Activated CD4-positive, alpha-beta T cell treated with anti-CD3 and anti-CD28 coated beads, Interleukin-2, amount 10 ng/mL, durations not matched to agents 24 days and 14 days (primary cell): Measurements from ENCODE around the gene BAAT. TPM values are rescaled to one million over a fixed set of nuclear protein-coding genes. Genes with fewer than 3 reads are reported as not detected.

Experiments
- total RNA-seq: library from RNA; stranded (reverse); gene quantifications from 2 replicates; pipeline ENCODE4 v1.2.3, GENCODE V29; 2022

The BAAT gene
- total RNA-seq, 1 donor from 2014 or later = not detected

Other genes starting within 250 kb of the BAAT start
- gene MRPL50, start 13.6 kb upstream of the BAAT start, total RNA-seq = 18.6 and 19.8 TPM in 2 replicates
- 11.7 and 12.7 TPM in 2 replicates for gene ZNF189, start 13.8 kb upstream of the BAAT start, total RNA-seq
- not detected in 2 replicates for gene ALDOB, start 50.8 kb upstream of the BAAT start, total RNA-seq
- gene RNF20, start 148.8 kb upstream of the BAAT start, total RNA-seq = 37.9 and 43.8 TPM in 2 replicates
- not detected in 2 replicates for gene PPP3R2, start 210.0 kb upstream of the BAAT start, total RNA-seq